Tibial nerve (tissue), 4 donors: ENCODE results near the gene AKAP9. TPM values are rescaled to one million over a fixed set of nuclear protein-coding genes. Genes with fewer than 3 reads are reported as not detected.
A peak's percentile ranks its signal among the peaks of the same experiment; 100 is the strongest.
"Not testable (repeated sequence)": the region's sequence is repeated elsewhere in the genome, so short reads cannot be mapped to it uniquely, and the experiment has no call there.

Experiments
- DNase-seq, 2 donors: peaks; one replicate each; pipeline ENCODE4 v3.0.0-alpha.2; 2019; ENCODE audit warnings: low spot score in 2 of 2
- H3K27ac ChIP-seq, 4 donors: fragments of 200-600 bp; sonication (generic) in 3 of 4; one replicate each; pipeline ENCODE4 v1.5.1; 2017 to 2019; ENCODE audit warnings: mild to moderate bottlenecking in 1 of 4
- H3K27me3 ChIP-seq, 2 donors: fragments of 200-600 bp; sonication (generic) in 1 of 2; one replicate each; pipeline versions ENCODE4 v1.5.1 to v1.6.0; 2017 to 2019
- H3K36me3 ChIP-seq, 3 donors: fragments of 200-600 bp; sonication (generic); one replicate each; pipeline ENCODE4 v1.5.1; 2018 to 2019
- H3K4me1 ChIP-seq, 4 donors: fragments of 200-600 bp; sonication (generic) in 3 of 4; one replicate each; pipeline ENCODE4 v1.5.1; 2017 to 2019
- H3K4me3 ChIP-seq, 4 donors: fragments of 200-600 bp; sonication (generic) in 3 of 4; one replicate each; pipeline ENCODE4 v1.5.1; 2017 to 2019; ENCODE audit warnings: mild to moderate bottlenecking in 1 of 4, moderate library complexity in 1 of 4
- H3K9me3 ChIP-seq, 4 donors: fragments of 200-600 bp; sonication (generic) in 3 of 4; one replicate each; pipeline ENCODE4 v1.5.1; 2017 to 2019
- CTCF ChIP-seq, 5 experiments: fragments of 200-600 bp in 3 of 5; fragments of 450-650 bp in 2 of 5; sonication (generic) in 3 of 5; IDR thresholded peaks; one replicate each; pipeline ENCODE4 v1.5.1; 2016 to 2019; ENCODE audit warnings: antibody characterized with exemption in 5 of 5, mild to moderate bottlenecking in 3 of 5, moderate library complexity in 2 of 5
- EP300 ChIP-seq, 2 donors: sonication (generic); formaldehyde crosslinking; IDR thresholded peaks; one replicate each; pipeline ENCODE4 v1.6.1; 2017; ENCODE audit warnings: antibody characterized with exemption in 2 of 2, mild to moderate bottlenecking in 1 of 2
- POLR2A ChIP-seq, 2 donors: fragments of 450-650 bp; IDR thresholded peaks; one replicate each; pipeline ENCODE4 v1.6.1; 2017; ENCODE audit warnings: antibody characterized with exemption in 2 of 2, mild to moderate bottlenecking in 2 of 2, moderate library complexity in 2 of 2
- WGBS, 2 donors: methylation state at CpG; one replicate each; pipeline ENCODE4 v1.1.5; 2018; 5-methylcytosine and 5-hydroxymethylcytosine counted together
- total RNA-seq, 4 donors: library from RNA; depleted of rRNA; stranded (reverse); fragments of >200 nt; gene quantifications; one replicate each; pipeline ENCODE4 v1.1.0, GENCODE V29; 2016

AKAP9 gene
- total RNA-seq, 4 donors from 2014 or later = 62.8 to 77.8 (median 73.0) TPM

GRCh38 chr7:91927912-91928311 lies 12.8 kb upstream of the AKAP9 start:
- TF ChIP-seq POLR2A (IDR thresholded peaks at IDR 0.05) (no peak), CTCF (IDR thresholded peaks at IDR 0.05) (no peak), EP300 (IDR thresholded peaks at IDR 0.05) (no peak)
- Histone ChIP-seq H3K9me3 (no peaks in the 10 kb centered on the region), H3K36me3 (no peaks in the 10 kb centered on the region), H3K4me3 (no peak overlapping the region), H3K27ac (no peak overlapping the region), H3K27me3 (no peaks in the 10 kb centered on the region), H3K4me1 (no peaks in the 10 kb centered on the region)
- 80 to 82% methylated on average over 6 of the region's 6 CpGs for WGBS, 2 donors
- DNase-seq = no peak

DNA sequence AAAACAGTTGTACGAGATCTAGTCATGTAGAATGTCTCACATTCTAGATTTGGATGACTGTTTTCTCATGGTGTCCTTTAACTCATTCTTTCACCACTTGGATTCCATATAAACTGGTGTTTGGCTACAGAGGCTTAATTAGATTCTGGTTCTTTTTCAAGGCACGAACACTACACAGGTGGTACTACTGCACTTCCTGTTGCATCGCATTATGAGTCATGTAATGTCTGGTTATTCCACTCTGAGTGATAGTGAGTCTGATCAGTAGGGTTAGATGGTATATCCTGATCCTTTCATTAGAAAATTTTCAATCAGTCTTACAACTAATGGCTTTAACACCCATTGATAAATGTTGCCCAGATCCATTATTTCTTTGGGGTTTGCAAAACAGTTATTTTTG lies 11.2 kb upstream of the AKAP9 start:
- 83 to 88% methylated on average over 3 of the region's 3 CpGs for WGBS, 2 donors
- Histone ChIP-seq H3K27me3 (no peaks in the 10 kb centered on the region), H3K4me3 (no peak overlapping the region), H3K9me3 (no peaks in the 10 kb centered on the region), H3K36me3 (no peaks in the 10 kb centered on the region), H3K4me1 (no peaks in the 10 kb centered on the region), H3K27ac (no peak overlapping the region)
- DNase-seq = no peak
- TF ChIP-seq POLR2A (IDR thresholded peaks at IDR 0.05) (no peak), CTCF (IDR thresholded peaks at IDR 0.05) (no peak), EP300 (IDR thresholded peaks at IDR 0.05) (no peak)

DNA sequence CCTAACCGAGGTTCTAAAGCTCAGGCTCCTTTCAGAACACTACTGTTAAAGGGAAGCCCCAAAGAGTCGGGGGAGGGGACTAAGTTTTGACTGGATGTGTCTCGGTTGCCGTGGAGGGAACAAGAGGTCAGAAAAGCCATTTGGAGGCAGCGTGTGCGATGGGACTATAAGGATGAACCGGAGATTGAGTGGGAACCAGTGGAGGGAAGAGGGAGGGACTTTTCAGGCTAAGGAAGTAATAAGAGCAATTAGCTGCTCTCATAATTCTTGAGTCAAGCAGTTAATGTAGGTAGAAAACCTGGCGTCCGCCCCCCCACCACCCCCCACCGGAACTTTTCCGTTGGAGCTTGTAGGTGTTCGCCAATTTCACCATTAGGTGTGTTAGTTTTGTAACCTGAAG lies 491 bp upstream of the AKAP9 start:
- Histone ChIP-seq H3K27me3 (no peaks in the 10 kb centered on the region), H3K27ac (peak overlapping the region; percentile 93 to 99 (median 96)), H3K9me3 (no peaks in the 10 kb centered on the region), H3K4me1 (peaks cover 0 to 46% (median 9%) of the 10 kb centered on the region in 4 donors), H3K36me3 (no peaks in the 10 kb centered on the region), H3K4me3 (peak overlapping the region; percentile 58 to 95 (median 78))
- TF ChIP-seq POLR2A (IDR thresholded peaks at IDR 0.05) = no peak
- TF ChIP-seq CTCF (IDR thresholded peaks at IDR 0.05) = no peak
- no peak for TF ChIP-seq EP300 (IDR thresholded peaks at IDR 0.05)
- 1% methylated on average over 12 of the region's 12 CpGs for WGBS, 2 donors
- peak in 1 of 2 donors; percentile 33 for DNase-seq

- TF ChIP-seq EP300 (IDR thresholded peaks at IDR 0.05) (no peak), CTCF (IDR thresholded peaks at IDR 0.05) (no peak), POLR2A (IDR thresholded peaks at IDR 0.05) (no peak)
- peak in 1 of 2 donors; percentile 6 for DNase-seq
- peaks cover 0 to 59% (median 19%) of the 10 kb centered on the region in 4 donors for H3K4me1 ChIP-seq
- H3K4me3 ChIP-seq = peak overlapping the region; percentile 58 to 95 (median 78)
- no peaks in the 10 kb centered on the region for H3K36me3 ChIP-seq
- peak overlapping the region; percentile 93 to 99 (median 96) for H3K27ac ChIP-seq
- no peaks in the 10 kb centered on the region for H3K9me3 ChIP-seq
- WGBS, 2 donors = 3 to 4% methylated on average over 7 of the region's 7 CpGs
- no peaks in the 10 kb centered on the region for H3K27me3 ChIP-seq
Measured at GRCh38 chr7:91941450-91941849, 788 bp downstream of the AKAP9 start.

DNA sequence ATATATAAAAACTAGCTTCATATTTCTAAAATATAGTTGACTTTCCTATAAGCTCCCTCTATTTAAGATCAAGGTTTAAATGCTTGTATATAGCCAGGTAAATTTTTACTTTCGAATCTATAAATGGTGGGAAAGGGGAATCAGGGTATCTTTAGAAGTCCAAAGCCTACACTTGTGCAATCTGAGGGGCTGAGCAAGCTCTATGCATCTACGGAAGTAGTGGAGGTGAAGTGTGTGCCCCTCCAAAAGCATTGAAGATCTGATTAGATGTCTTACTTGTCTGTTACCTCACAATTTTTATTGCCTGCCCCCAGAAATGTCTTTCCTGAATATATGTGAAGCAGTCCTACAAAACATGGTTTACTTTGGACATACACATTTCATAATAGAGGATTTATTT lies 1.6 kb downstream of the AKAP9 start:
- Histone ChIP-seq H3K9me3 (no peaks in the 10 kb centered on the region), H3K4me1 (peaks cover 0 to 66% (median 19%) of the 10 kb centered on the region in 4 donors), H3K27me3 (no peaks in the 10 kb centered on the region), H3K4me3 (peak overlapping the region in 1 of 4 donors; percentile 95), H3K27ac (peak overlapping the region in 2 of 4 donors; percentile 97 to 99), H3K36me3 (peaks cover 0 to 1% (median 0%) of the 10 kb centered on the region in 3 donors)
- no peak for DNase-seq
- 59 to 60% methylated on average over 2 of the region's 2 CpGs for WGBS, 2 donors
- TF ChIP-seq POLR2A (IDR thresholded peaks at IDR 0.05) = no peak
- TF ChIP-seq EP300 (IDR thresholded peaks at IDR 0.05) = no peak
- TF ChIP-seq CTCF (IDR thresholded peaks at IDR 0.05) = no peak

DNA sequence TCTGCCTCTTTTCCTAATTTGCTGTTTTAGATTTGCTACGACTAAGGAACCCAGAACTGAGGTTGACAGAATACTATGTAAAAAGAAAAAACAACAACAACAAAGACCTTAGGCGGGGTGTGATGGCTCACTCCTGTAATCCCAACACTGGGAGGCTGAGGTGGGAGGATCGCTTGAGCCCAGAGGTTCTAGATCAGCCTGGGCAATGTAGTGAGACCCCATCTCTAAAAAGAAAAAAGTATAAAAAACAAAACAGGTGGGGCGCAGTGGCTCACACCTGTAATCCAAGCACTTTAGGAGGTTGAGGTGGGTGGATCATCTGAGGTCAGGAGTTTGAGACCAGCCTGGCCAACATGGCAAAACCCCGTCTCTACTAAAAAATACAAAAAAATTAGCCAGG lies 4.3 kb downstream of the AKAP9 start:
- WGBS, 2 donors = 90 to 97% methylated on average over 5 of the region's 5 CpGs
- Histone ChIP-seq H3K27ac (peak overlapping the region in 3 of 4 donors; percentile 19 to 70 (median 50)), H3K4me1 (peaks cover 0 to 66% (median 15%) of the 10 kb centered on the region in 4 donors)
- not testable (repeated sequence) for H3K36me3 ChIP-seq, H3K27me3 ChIP-seq, H3K4me3 ChIP-seq, H3K9me3 ChIP-seq, DNase-seq
